NCI-H2196 (cell line): ENCODE data around the gene FIGNL1.

Experiments
- DNase-seq: peaks from one replicate; lab custom pipeline; 2025; ENCODE audit not compliant: unreplicated experiment; lab: John Stamatoyannopoulos, UW

The FIGNL1 gene

GRCh38 chr7:50397971-50398324 lies 52.2 kb downstream of the FIGNL1 start:
- DNase-seq = no peak

GRCh38 chr7:50397320-50397970 lies 52.7 kb downstream of the FIGNL1 start:
- no peak for DNase-seq

- no peak for DNase-seq
These were observed 53.3 kb downstream of the FIGNL1 start for GRCh38 chr7:50396856-50397255.

- no peak for DNase-seq
These were observed 55.8 kb downstream of the FIGNL1 start for GRCh38 chr7:50394315-50394714.
